ENCODE data around the gene GPR62.

The GPR62 gene

DNA sequence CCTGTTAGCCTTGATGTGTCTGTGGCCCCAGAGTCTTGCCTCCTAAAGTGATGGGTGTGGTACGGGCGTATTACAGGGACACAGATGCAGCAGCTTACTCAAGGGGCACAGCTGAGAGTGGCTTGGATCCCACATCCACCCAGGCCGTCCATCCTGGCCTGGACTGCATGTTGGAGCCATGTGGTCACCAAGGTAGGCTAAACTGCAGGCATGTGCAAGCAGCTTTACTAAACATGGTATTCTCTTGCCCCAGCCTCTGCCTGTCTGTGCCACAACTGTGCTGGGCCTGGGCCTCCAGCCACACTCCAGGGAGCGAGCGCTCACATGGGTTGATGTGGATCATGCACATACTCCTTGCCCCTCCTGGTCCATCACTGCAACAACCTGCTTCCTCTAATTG is 6.1 kb upstream of the GPR62 start:
- TF ChIP-seq, protein P1, sequence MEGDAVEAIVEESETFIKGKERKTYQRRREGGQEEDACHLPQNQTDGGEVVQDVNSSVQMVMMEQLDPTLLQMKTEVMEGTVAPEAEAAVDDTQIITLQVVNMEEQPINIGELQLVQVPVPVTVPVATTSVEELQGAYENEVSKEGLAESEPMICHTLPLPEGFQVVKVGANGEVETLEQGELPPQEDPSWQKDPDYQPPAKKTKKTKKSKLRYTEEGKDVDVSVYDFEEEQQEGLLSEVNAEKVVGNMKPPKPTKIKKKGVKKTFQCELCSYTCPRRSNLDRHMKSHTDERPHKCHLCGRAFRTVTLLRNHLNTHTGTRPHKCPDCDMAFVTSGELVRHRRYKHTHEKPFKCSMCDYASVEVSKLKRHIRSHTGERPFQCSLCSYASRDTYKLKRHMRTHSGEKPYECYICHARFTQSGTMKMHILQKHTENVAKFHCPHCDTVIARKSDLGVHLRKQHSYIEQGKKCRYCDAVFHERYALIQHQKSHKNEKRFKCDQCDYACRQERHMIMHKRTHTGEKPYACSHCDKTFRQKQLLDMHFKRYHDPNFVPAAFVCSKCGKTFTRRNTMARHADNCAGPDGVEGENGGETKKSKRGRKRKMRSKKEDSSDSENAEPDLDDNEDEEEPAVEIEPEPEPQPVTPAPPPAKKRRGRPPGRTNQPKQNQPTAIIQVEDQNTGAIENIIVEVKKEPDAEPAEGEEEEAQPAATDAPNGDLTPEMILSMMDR (conservative IDR thresholded peaks at IDR 0.05; ENCODE audit: low read depth, low read length), result no peak

GRCh38 chr3:51950899-51951298 is 4.3 kb upstream of the GPR62 start:
- DNase-seq (ENCODE audit: low read depth), result no peak
- TF ChIP-seq, protein P1 (conservative IDR thresholded peaks at IDR 0.05; ENCODE audit: low read depth, low read length), result no peak
- no peak overlapping the region for H3K4me3 ChIP-seq (ENCODE audit: low read depth, low read length)

More for the DNA sequence above, 6.1 kb upstream of the GPR62 start:
- no peak overlapping the region for H3K4me3 ChIP-seq (ENCODE audit: low read depth, low read length)
- DNase-seq (ENCODE audit: low read depth), result no peak

DNA sequence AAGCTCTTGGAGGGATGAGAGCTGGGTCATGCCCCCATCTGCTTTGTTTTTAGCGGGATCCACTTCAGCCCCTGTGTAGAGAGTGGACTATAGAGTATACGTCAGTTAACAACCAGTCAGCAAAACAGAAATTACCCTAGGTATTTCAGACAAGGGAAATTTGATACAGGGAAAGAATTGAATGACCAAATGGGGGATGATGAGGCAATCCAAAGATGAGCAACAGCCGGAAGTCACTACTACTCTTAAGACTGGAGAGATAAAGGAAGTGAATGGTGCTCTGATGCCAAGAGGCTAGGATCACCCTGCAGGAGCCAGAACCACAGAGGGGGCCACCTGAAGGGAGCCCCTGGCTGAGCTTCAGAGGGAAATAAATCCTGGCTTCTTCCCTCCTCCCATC is 1.7 kb upstream of the GPR62 start:
- TF ChIP-seq, protein P1 (conservative IDR thresholded peaks at IDR 0.05; ENCODE audit: low read depth, low read length), result no peak
- no peak overlapping the region for H3K4me3 ChIP-seq (ENCODE audit: low read depth, low read length)
- peak; percentile 89 for DNase-seq (ENCODE audit: low read depth)

GRCh38 chr3:51954105-51954504 is 1.1 kb upstream of the GPR62 start:
- DNase-seq (ENCODE audit: low read depth), result no peak
- TF ChIP-seq, protein P1 (conservative IDR thresholded peaks at IDR 0.05; ENCODE audit: low read depth, low read length), result no peak
- H3K4me3 ChIP-seq (ENCODE audit: low read depth, low read length), result no peak overlapping the region

DNA sequence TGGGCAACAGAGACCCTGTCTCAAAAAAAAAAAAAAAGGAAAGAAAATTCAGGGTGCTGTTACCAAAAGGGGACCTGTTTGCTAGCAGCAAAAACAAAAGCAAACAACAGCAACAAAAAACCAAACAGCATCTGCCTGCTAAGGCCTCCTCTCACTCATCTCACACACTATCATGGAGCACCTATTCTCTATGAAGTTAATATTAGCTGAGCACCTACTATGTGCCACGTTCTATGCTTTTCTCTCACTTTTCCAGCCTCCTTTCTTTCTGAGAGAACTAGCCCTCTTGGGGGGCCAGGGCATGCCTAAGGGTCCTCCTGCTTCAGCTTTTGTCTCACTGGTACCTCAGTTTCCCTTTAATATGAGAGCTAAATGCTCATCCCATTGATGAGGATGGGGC is 468 bp upstream of the GPR62 start:
- TF ChIP-seq, protein P1 (conservative IDR thresholded peaks at IDR 0.05; ENCODE audit: low read depth, low read length), result no peak

GRCh38 chr3:51955893-51956770 is 951 bp downstream of the GPR62 start:
- DNase-seq (ENCODE audit: low read depth), result peak; percentile 55
- H3K4me3 ChIP-seq (ENCODE audit: low read depth, low read length), result peak overlapping the region; percentile 37
- TF ChIP-seq, protein P1 (conservative IDR thresholded peaks at IDR 0.05; ENCODE audit: low read depth, low read length), result peak; percentile 55

More for the DNA sequence above, 468 bp upstream of the GPR62 start:
- no peak for DNase-seq (ENCODE audit: low read depth)
- H3K4me3 ChIP-seq (ENCODE audit: low read depth, low read length), result no peak overlapping the region

All from choroid plexus epithelial cell (primary cell).